Ectodermal cell (in vitro differentiated cells): ENCODE results near the gene NEBL. TPM values are rescaled to one million over a fixed set of nuclear protein-coding genes. Genes with fewer than 3 reads are reported as not detected.
"Not testable (repeated sequence)": the region's sequence is repeated elsewhere in the genome, so short reads cannot be mapped to it uniquely, and the experiment has no call there.

Experiments
- H3K27ac ChIP-seq: 2 replicates; pipeline ENCODE4 v1.7.0; 2013; ENCODE audit warnings: mild to moderate bottlenecking, low read depth, low read length; ENCODE audit not compliant: insufficient read depth, poor library complexity, severe bottlenecking
- H3K27me3 ChIP-seq: 2 replicates; pipeline ENCODE4 v1.7.0; 2013; ENCODE audit warnings: mild to moderate bottlenecking, low read length; ENCODE audit not compliant: insufficient read depth, control insufficient read depth, poor library complexity, severe bottlenecking
- H3K36me3 ChIP-seq: one replicate; pipeline ENCODE4 v1.7.0; 2013; ENCODE audit warnings: low read length; ENCODE audit not compliant: control insufficient read depth, insufficient read depth
- H3K4me1 ChIP-seq: one replicate; pipeline ENCODE4 v1.7.0; 2013; ENCODE audit warnings: low read length; ENCODE audit not compliant: control insufficient read depth, insufficient read depth
- H3K4me3 ChIP-seq: 2 replicates; pipeline ENCODE4 v1.7.0; 2013; ENCODE audit warnings: low read depth, low read length, control low read depth; ENCODE audit not compliant: insufficient read depth
- H3K9me3 ChIP-seq: 2 replicates; pipeline ENCODE4 v1.7.0; 2013; ENCODE audit warnings: mild to moderate bottlenecking, low read length, moderate library complexity; ENCODE audit not compliant: control insufficient read depth
- WGBS, 2 experiments: methylation state at CpG; one replicate each; pipeline ENCODE4 v1.1.7; 2013; ENCODE audit warnings: missing lambda C conversion rate in 2 of 2; 5-methylcytosine and 5-hydroxymethylcytosine counted together
- polyA plus RNA-seq, 4 experiments: library from polyadenylated mRNA; stranded (reverse); fragments of 50-300 nt; gene quantifications; one replicate each; pipeline ENCODE4 v1.2.3, GENCODE V29; 2013

The NEBL gene, protein sequence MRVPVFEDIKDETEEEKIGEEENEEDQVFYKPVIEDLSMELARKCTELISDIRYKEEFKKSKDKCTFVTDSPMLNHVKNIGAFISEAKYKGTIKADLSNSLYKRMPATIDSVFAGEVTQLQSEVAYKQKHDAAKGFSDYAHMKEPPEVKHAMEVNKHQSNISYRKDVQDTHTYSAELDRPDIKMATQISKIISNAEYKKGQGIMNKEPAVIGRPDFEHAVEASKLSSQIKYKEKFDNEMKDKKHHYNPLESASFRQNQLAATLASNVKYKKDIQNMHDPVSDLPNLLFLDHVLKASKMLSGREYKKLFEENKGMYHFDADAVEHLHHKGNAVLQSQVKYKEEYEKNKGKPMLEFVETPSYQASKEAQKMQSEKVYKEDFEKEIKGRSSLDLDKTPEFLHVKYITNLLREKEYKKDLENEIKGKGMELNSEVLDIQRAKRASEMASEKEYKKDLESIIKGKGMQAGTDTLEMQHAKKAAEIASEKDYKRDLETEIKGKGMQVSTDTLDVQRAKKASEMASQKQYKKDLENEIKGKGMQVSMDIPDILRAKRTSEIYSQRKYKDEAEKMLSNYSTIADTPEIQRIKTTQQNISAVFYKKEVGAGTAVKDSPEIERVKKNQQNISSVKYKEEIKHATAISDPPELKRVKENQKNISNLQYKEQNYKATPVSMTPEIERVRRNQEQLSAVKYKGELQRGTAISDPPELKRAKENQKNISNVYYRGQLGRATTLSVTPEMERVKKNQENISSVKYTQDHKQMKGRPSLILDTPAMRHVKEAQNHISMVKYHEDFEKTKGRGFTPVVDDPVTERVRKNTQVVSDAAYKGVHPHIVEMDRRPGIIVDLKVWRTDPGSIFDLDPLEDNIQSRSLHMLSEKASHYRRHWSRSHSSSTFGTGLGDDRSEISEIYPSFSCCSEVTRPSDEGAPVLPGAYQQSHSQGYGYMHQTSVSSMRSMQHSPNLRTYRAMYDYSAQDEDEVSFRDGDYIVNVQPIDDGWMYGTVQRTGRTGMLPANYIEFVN
- 66.2 TPM for polyA plus RNA-seq (2013, experiment 1 of 4)
- polyA plus RNA-seq (2013, experiment 2 of 4) = 66.3 TPM
- polyA plus RNA-seq (2013, experiment 3 of 4) = 48.3 TPM
- polyA plus RNA-seq (2013, experiment 4 of 4) = 55.8 TPM

DNA sequence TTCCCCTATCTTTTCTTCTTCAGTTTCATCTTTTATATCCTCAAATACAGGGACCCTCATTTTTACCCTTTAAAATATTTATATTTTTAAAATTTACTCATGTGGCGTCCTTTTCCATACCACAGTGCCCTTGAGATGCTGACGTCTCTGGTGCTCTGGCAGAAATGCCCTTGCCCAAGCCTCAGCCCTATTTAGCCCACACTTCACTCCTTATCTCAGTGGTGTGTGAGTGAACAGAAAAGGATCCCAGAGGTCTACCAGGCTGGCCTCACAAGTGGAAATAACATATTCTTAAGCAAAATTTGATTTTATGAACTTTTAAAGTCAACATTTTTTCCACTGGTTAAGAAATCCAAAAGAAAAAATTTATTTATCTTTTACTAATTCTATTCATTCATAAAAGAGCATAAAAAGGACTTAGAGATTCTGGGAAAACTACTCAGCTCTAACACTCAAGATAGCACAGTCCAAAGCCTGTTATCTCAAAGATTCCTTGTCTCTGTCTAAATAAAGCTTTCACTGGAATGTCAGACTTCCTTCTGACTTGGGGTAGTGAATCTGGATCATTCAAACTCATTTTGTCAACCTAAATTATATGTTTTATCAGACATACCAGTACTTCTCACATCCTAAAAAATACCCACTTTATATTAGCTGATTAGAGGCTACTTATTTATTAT, at the start of gene NEBL:
TSS of gene NEBL (minus strand) at position 166 of the 680 bp plus-strand sequence. CDS start at position 60, 106 bp downstream.
- Histone ChIP-seq H3K36me3 (no peaks in the 10 kb centered on the region), H3K27me3 (no peaks in the 10 kb centered on the region), H3K27ac (no peak within 1 kb of the TSS), H3K9me3 (no peaks in the 10 kb centered on the region), H3K4me1 (no peaks in the 10 kb centered on the region), H3K4me3 (no peak within 1 kb of the TSS)
- WGBS, 2 experiments = 86 to 100% methylated on average over 1 to 2 of the region's 2 CpGs

DNA sequence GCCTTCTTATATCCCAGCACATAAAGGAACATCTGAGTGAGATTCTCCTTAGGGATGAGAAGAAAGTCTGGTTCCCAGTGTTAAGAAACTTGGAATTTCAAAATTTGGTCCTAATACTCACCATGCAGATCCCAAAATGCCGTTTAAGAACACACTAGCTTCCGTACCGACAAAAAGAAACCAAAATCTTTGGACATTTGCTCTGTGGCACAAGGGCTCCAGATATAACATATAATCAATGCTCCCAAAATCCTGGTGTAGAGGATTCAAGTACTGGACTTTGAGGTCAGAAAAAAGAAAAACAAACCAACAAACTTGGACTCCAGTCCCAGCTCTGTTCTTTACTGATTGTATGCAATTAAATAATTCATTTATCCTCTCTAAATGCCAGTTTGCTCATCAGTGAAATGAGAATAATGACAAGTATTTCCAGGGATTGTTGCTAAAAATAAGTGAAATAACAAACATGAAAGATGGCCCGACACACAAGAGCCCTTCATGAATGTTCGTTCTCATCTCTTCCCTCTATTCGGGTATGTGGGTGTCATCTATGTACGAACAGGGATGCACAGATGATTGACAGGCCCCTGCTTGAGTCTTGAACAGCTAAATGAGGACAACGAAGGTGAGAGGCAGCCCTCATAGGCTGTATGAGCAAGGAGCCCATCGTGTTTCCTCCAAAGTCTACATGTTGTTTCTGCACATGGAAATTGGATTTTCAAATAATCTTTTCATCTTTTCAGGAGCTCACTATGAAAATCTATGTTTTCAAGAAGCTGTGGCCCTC, 48.6 kb upstream of the NEBL start:
- H3K4me3 ChIP-seq = no peak overlapping the region
- 95 to 98% methylated on average over 9 of the region's 9 CpGs for WGBS, 2 experiments
- H3K27me3 ChIP-seq = no peaks in the 10 kb centered on the region

DNA sequence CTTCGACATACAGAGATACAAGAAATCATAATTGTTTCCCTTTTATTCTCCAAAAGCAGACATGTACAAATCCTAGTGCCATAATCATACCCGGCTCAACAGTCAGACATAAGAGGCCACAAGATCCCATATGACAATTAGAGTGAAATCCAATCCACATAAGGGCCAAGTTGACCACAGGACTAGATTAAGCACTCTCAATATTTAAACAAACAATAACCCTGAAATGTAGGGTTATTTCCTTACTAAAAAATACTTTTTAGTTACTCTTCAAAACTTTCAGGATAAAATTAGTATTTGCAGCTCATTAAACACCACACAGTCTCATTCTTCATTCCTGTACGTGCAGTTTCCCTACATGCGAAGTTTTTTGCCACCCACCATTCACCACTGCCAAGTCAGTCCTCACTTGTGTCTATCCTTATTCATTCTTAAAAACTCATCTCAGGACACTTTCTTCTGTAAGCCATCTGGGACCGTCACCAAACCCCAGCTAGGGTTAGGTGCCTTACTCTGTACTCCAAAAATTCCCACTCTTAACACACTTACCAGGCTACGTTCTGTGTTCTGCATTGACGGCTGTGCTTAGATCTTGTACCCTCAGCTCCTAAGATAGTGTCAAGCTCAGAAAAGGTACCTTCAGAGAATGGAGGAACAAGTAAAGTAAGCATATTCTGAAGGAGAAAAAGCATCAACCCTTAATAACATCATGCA, 47.8 kb upstream of the NEBL start:
- WGBS, 2 experiments = 93 to 95% methylated on average over 7 of the region's 7 CpGs
- no peak overlapping the region for H3K27ac ChIP-seq
- H3K27me3 ChIP-seq = no peaks in the 10 kb centered on the region
- H3K36me3 ChIP-seq = no peaks in the 10 kb centered on the region
- H3K4me3 ChIP-seq = no peak overlapping the region
- H3K9me3 ChIP-seq = no peaks in the 10 kb centered on the region
- peaks cover 6% of the 10 kb centered on the region for H3K4me1 ChIP-seq

More for the DNA sequence above, 48.6 kb upstream of the NEBL start:
- Histone ChIP-seq H3K4me1 (peaks cover 6% of the 10 kb centered on the region), H3K27ac (no peak overlapping the region), H3K9me3 (no peaks in the 10 kb centered on the region), H3K36me3 (no peaks in the 10 kb centered on the region)

DNA sequence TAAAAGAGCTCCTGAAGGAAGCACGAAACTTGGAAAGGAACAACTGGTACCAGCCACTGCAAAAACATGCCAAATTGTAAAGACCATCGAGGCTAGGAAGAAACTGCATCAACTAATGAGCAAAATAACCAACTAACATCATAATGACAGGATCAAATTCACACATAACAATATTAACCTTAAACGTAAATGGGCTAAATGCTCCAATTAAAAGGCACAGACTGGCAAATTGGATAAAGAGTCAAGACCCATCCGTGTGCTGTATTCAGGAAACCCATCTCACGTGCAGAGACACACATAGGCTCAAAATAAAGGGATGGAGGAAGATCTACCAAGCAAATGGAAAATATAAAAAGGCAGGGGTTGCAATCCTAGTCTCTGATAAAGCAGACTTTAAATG, 42.3 kb upstream of the NEBL start:
- H3K36me3 ChIP-seq, H3K27ac ChIP-seq, H3K27me3 ChIP-seq, H3K4me3 ChIP-seq, H3K4me1 ChIP-seq, H3K9me3 ChIP-seq: not testable (repeated sequence)
- 73 to 93% methylated on average over 1 of the region's 5 CpGs for WGBS, 2 experiments

DNA sequence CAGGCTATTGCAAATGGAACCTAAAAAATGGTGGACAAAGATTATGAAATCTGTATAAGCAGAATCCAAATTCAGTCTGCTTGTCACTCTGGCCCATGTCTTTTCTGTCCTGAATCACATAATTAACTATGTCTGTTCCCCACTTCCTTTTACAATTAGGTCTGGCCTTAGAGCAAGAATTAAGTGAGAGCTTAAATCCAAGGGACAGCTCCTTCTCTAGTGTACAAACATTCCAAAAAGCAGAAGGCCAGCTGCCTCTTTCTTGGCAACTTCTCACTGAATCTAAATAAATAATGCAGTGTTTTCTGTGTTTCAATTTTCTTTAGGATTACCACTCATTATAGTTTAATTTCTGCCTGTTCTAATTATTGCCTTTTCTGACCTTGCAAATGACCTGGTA, 39.3 kb upstream of the NEBL start:
- Histone ChIP-seq H3K4me3 (no peak overlapping the region), H3K27ac (no peak overlapping the region), H3K4me1 (no peaks in the 10 kb centered on the region), H3K9me3 (no peaks in the 10 kb centered on the region), H3K27me3 (no peaks in the 10 kb centered on the region), H3K36me3 (no peaks in the 10 kb centered on the region)

DNA sequence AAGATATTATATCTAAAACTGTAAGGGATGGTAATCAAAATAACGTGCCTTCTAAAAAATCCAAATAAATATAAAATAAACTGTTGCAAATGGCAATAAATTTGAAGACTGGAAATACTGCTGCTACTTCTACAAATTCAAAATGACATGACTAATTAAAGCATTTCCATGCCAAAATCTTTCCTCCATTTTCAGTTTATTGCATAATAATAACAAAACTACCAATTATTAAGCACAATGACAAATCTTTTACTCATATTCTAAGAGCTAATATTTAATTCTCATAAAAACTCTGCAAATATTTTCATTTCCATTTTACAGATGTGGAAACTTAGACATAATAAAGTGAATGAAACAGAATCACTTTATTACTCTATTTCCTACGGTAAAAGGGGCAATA, 38.8 kb upstream of the NEBL start:
- WGBS, 2 experiments = 93 to 100% methylated on average over 1 of the region's 2 CpGs
- H3K36me3 ChIP-seq = no peaks in the 10 kb centered on the region
- no peaks in the 10 kb centered on the region for H3K9me3 ChIP-seq
- no peak overlapping the region for H3K4me3 ChIP-seq
- H3K4me1 ChIP-seq = no peaks in the 10 kb centered on the region
- H3K27ac ChIP-seq = no peak overlapping the region
- H3K27me3 ChIP-seq = no peaks in the 10 kb centered on the region

DNA sequence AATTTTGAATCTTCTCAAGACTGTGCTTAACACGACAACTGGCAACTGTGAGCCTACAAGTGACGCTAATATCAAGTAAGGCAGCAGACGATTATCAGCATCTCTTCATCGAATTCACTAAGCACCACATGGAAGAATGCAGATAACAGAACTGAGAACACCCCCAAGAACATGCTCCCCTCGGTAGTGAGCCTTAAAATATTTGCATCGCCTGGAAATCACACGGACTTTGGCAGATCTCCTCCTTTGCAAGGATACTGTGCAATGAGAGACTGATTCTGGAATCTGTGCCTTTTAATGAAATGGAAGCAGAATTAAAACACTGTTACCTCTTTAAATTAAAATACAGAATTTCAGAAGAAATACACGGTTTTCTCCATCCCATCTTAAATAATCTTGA, 38.2 kb upstream of the NEBL start:
- Histone ChIP-seq H3K27me3 (no peaks in the 10 kb centered on the region), H3K4me1 (no peaks in the 10 kb centered on the region), H3K9me3 (no peaks in the 10 kb centered on the region), H3K36me3 (no peaks in the 10 kb centered on the region), H3K27ac (no peak overlapping the region), H3K4me3 (no peak overlapping the region)
- 95 to 96% methylated on average over 7 to 8 of the region's 8 CpGs for WGBS, 2 experiments

DNA sequence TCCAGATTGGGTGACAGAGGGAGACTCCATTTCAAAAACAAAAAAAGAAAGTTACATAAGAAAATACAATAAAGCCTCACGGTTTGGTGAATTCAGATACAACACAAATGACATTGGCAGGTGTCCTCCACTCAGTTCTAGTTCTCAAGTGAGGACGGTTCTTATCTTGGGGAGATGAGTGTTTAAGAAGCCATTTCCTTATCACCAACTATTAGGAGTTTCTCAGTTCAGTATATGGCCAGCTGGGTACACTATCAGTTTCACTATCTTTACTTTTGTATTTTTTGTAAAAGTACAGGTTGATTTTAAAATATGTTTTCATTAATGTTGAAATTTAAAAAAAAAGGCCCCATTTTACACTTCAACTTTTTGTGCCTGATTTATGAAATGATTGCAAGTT, 36.6 kb upstream of the NEBL start:
- H3K4me3 ChIP-seq = no peak overlapping the region
- no peaks in the 10 kb centered on the region for H3K4me1 ChIP-seq
- WGBS, 2 experiments = 86 to 94% methylated on average over 2 of the region's 2 CpGs
- H3K9me3 ChIP-seq = no peaks in the 10 kb centered on the region
- no peaks in the 10 kb centered on the region for H3K36me3 ChIP-seq
- H3K27ac ChIP-seq = no peak overlapping the region
- no peaks in the 10 kb centered on the region for H3K27me3 ChIP-seq

DNA sequence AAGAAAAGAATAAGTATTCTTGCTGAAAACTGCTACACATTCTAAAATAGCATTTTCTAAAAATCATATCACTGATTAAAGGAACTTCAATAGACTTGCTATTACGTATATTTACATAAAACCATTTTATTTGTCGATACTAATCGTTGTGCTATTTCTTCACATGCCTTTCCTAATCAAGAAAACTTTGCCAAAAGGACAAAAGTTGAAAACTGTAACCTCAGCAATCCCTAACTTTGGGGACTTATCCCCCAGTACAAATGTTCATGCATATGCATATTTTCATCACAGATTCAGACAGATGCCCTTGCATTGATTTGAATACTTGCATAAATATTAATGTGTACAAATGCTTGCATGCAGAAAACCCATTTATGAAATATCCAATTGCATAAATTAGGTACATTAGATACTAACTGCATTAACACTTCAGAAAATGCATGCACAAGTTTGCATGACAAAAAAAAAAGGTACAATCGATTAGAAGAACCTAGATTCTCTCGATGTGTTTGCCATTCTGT, 35.6 kb upstream of the NEBL start:
- Histone ChIP-seq H3K27me3 (no peaks in the 10 kb centered on the region), H3K27ac (no peak overlapping the region), H3K4me1 (no peaks in the 10 kb centered on the region), H3K36me3 (no peaks in the 10 kb centered on the region), H3K4me3 (no peak overlapping the region), H3K9me3 (no peaks in the 10 kb centered on the region)
- 94 to 96% methylated on average over 5 of the region's 5 CpGs for WGBS, 2 experiments
